HepG2 (cell line): Measurements from ENCODE around the gene DUSP7. TPM values are rescaled to one million over a fixed set of nuclear protein-coding genes. Genes with fewer than 3 reads are reported as not detected.

Experiments used
- ATAC-seq: fragments of 200-7000 bp; cut with Tn5 transposase; 3 replicates; pipeline ENCODE4 v1.9.1; 2020; ENCODE audit warnings: mild to moderate bottlenecking, moderate library complexity
- BruUV-seq: library from RNA; stranded (reverse); fragments of 400-500 nt; replicated peaks from 2 replicates; lab custom pipeline; 2021; lab: Mats Ljungman, UMichigan
- CTCF ChIA-PET: fragments of 300-600 bp; formaldehyde crosslinking; extraction: SDS; loops from one replicate; lab custom pipeline; 2021; ENCODE audit warnings: low total read pairs, inconsistent platforms, low intra/inter-chr PET ratio; lab: Yijun Ruan, JAX
- POLR2A ChIA-PET: fragments of 350-600 bp; sonication (Branson Sonifier 250); formaldehyde crosslinking; loops from one replicate; lab custom pipeline; 2020; ENCODE audit warnings: antibody characterized with exemption, inconsistent platforms; lab: Yijun Ruan, JAX
- DNase-seq: peaks from one replicate; pipeline ENCODE4 v3.0.0-alpha.2; 2015; ENCODE audit warnings: low spot score
- FAIRE-seq: peaks from 3 replicates; lab custom pipeline; 2011; peaks lifted over from hg19 to GRCh38; lab: Jason Lieb, UNC
- H2AFZ ChIP-seq: one replicate; pipeline ENCODE4 v1.6.1; 2011; ENCODE audit warnings: low read length, inconsistent platforms
- H3K27ac ChIP-seq: fragments of 300-600 bp; 3 replicates; pipeline ENCODE4 v1.8.0; 2011; ENCODE audit warnings: mixed run types, mild to moderate bottlenecking, mixed read lengths, low read length, inconsistent platforms; ENCODE audit not compliant: insufficient read depth; ENCODE audit errors: extremely low read length
- H3K27me3 ChIP-seq, 2 experiments: fragments of 200-600 bp in 1 of 2; 2 replicates in 1 of 2; 3 replicates in 1 of 2; pipeline versions ENCODE4 v1.6.0 to v1.8.0; 2011; ENCODE audit warnings: low read length in 2 of 2, mild to moderate bottlenecking in 2 of 2, moderate library complexity in 2 of 2, inconsistent platforms in 1 of 2; ENCODE audit not compliant: insufficient read depth in 2 of 2, control insufficient read depth in 1 of 2
- H3K36me3 ChIP-seq, 2 experiments: fragments of 200-600 bp in 1 of 2; replicated peaks in 1 of 2; 2 replicates in 1 of 2; 3 replicates in 1 of 2; pipeline versions ENCODE4 v1.5.1 to v1.8.0; 2011; ENCODE audit warnings: low read length in 2 of 2, inconsistent platforms in 1 of 2; ENCODE audit not compliant: insufficient read depth in 2 of 2, control insufficient read depth in 1 of 2
- H3K4me1 ChIP-seq: 2 replicates; pipeline ENCODE4 v1.5.1; 2012; ENCODE audit warnings: low read length, inconsistent platforms; ENCODE audit not compliant: insufficient read depth
- H3K4me2 ChIP-seq: 2 replicates; pipeline ENCODE4 v1.6.0; 2011; ENCODE audit warnings: low read depth, low read length, inconsistent platforms
- H3K4me3 ChIP-seq, 3 experiments: fragments of 200-600 bp in 1 of 3; sonication (generic), shearing (Covaris generic) in 1 of 3; replicated peaks in 1 of 3; 2 replicates each; pipeline ENCODE4 v1.5.1; 2011 to 2016; ENCODE audit warnings: low read length in 3 of 3, inconsistent platforms in 2 of 3, low read depth in 2 of 3, mild to moderate bottlenecking in 2 of 3, control low read depth in 1 of 3, mixed read lengths in 1 of 3; ENCODE audit not compliant: insufficient read depth in 1 of 3
- H3K79me2 ChIP-seq: one replicate; pipeline ENCODE4 v1.6.1; 2011; ENCODE audit warnings: low read length, inconsistent platforms; ENCODE audit not compliant: insufficient read depth
- H3K9ac ChIP-seq: 2 replicates; pipeline ENCODE4 v1.6.0; 2011; ENCODE audit warnings: mild to moderate bottlenecking, low read depth, low read length, inconsistent platforms; ENCODE audit not compliant: insufficient read depth
- H3K9me3 ChIP-seq: 2 replicates; pipeline ENCODE4 v1.5.1; 2012; ENCODE audit warnings: mild to moderate bottlenecking, low read length
- H4K20me1 ChIP-seq: 2 replicates; pipeline ENCODE4 v1.6.0; 2011; ENCODE audit warnings: inconsistent platforms, mild to moderate bottlenecking, low read length, moderate library complexity; ENCODE audit not compliant: insufficient read depth
- HNF4A ChIP-seq: sonication (generic); formaldehyde crosslinking; IDR thresholded peaks from 2 replicates; pipeline ENCODE4 v1.4.0; 2020; ENCODE audit warnings: missing genetic modification reagents
- HNF4G ChIP-seq, 2 experiments: sonication (generic) in 1 of 2; formaldehyde crosslinking in 1 of 2; IDR thresholded peaks; 2 replicates each; pipeline versions ENCODE4 v1.4.0 to v1.6.1; 2011 to 2020; ENCODE audit warnings: borderline replicate concordance in 2 of 2, low read depth in 2 of 2, mild to moderate bottlenecking in 2 of 2, low read length in 1 of 2, missing genetic modification reagents in 1 of 2, moderate library complexity in 1 of 2
- KDM6A ChIP-seq: IDR thresholded peaks from 2 replicates; pipeline ENCODE4 v1.6.1; 2016; ENCODE audit warnings: low read depth
- MAFK ChIP-seq, 2 experiments: IDR thresholded peaks in 1 of 2; conservative IDR thresholded peaks in 1 of 2; 2 replicates each; pipeline ENCODE4 v1.6.1; 2011; ENCODE audit warnings: improper control_type of control experiment in 2 of 2, low read length in 2 of 2
- RAD21 ChIP-seq: fragments of 450-650 bp; formaldehyde crosslinking; IDR thresholded peaks from 2 replicates; pipeline ENCODE4 v1.5.0; 2020; ENCODE audit warnings: mild to moderate bottlenecking
- SRSF9 ChIP-seq: fragments of 200-400 bp; formaldehyde crosslinking; IDR thresholded peaks from 2 replicates; pipeline ENCODE4 v1.6.1; 2018; ENCODE audit warnings: borderline replicate concordance, mild to moderate bottlenecking, low read depth, low read length; ENCODE audit not compliant: insufficient read depth, poor library complexity, severe bottlenecking
- TCF12 ChIP-seq, 2 experiments: fragments of 450-650 bp in 1 of 2; sonication (generic) in 1 of 2; formaldehyde crosslinking in 1 of 2; IDR thresholded peaks; 2 replicates each; pipeline versions ENCODE4 v1.6.1 to v1.8.0; 2017 to 2022; ENCODE audit warnings: antibody characterized with exemption in 1 of 2, mild to moderate bottlenecking in 1 of 2, missing genetic modification reagents in 1 of 2, moderate library complexity in 1 of 2
- ZFP41 ChIP-seq: sonication (generic); formaldehyde crosslinking; IDR thresholded peaks from 2 replicates; pipeline ENCODE4 v1.4.0; 2020; ENCODE audit warnings: mild to moderate bottlenecking, missing genetic modification reagents, borderline replicate concordance
- ZHX2 ChIP-seq, 2 experiments: sonication (generic) in 1 of 2; formaldehyde crosslinking in 1 of 2; IDR thresholded peaks; 2 replicates each; pipeline versions ENCODE4 v1.6.1 to v1.9.0; 2014 to 2022; ENCODE audit warnings: antibody characterized with exemption in 1 of 2, borderline replicate concordance in 1 of 2, inconsistent platforms in 1 of 2, low read depth in 1 of 2, missing genetic modification reagents in 1 of 2
- ZNF335 ChIP-seq: sonication (generic); formaldehyde crosslinking; IDR thresholded peaks from 2 replicates; pipeline ENCODE4 v1.4.0; 2020; ENCODE audit warnings: missing genetic modification reagents
- ZNF644 ChIP-seq: IDR thresholded peaks from 2 replicates; pipeline ENCODE4 v1.6.1; 2016; ENCODE audit warnings: low read depth
- WGBS: methylation state at CpG from one replicate; pipeline ENCODE4 v1.1.6; 2017; ENCODE audit warnings: low lambda C conversion rate; 5-methylcytosine and 5-hydroxymethylcytosine counted together
- in situ Hi-C: cut with HindIII; loops from 2 replicates; pipeline ENCODE4 v1.10.0; 2017; ENCODE audit warnings: low pct_unique_long_range_greater_than_20kb; ENCODE audit not compliant: extremely low pct_ligation_motif_present
- intact Hi-C: fragments of 100-400 bp; cut with micrococcal nuclease; formaldehyde crosslinking; loops from one replicate; pipeline ENCODE4 v1.10.0; 2022; ENCODE audit not compliant: unreplicated experiment
- polyA plus RNA-seq, 8 experiments: library from polyadenylated mRNA; depleted of rRNA in 3 of 8; stranded (reverse) in 7 of 8; unstranded in 1 of 8; fragments of >200 nt; fragmentation: Illumina TruSeq in 4 of 8; extraction: Trizol in 4 of 8; gene quantifications; 2 replicates each; pipeline versions ENCODE4 v1.2.1 to v1.2.3, GENCODE V29; 2011 to 2016; ENCODE audit warnings: low read depth in 4 of 8, missing spikeins in 1 of 8, mixed read lengths in 1 of 8; ENCODE audit not compliant: insufficient read depth in 1 of 8
- total RNA-seq, 5 experiments: library from RNA; depleted of rRNA; stranded (reverse); fragments of >200 nt; fragmentation: Illumina TruSeq; extraction: Trizol; gene quantifications; 2 replicates each; pipeline ENCODE4 v1.2.3, GENCODE V29; 2016; ENCODE audit warnings: low read depth in 1 of 5
- TF ChIP-seq, protein P1 (sequence below): sonication (generic); formaldehyde crosslinking; IDR thresholded peaks from 2 replicates; pipeline ENCODE4 v1.5.0; 2020; ENCODE audit warnings: mild to moderate bottlenecking, missing genetic modification reagents
- TF ChIP-seq, protein P2 (sequence below): fragments of 450-650 bp; IDR thresholded peaks from 2 replicates; pipeline ENCODE4 v1.6.1; 2017; ENCODE audit warnings: mild to moderate bottlenecking

Gene DUSP7
- total and polyA plus RNA-seq, 2 of the 13 experiments (the other 11 are each of a cell fraction or from before 2014, with no cell fraction given): 6.6 to 8.8 TPM

GRCh38 chr3:52087731-52088130 is 31.4 kb upstream of the DUSP7 start:
- H3K27me3 ChIP-seq: no peaks in the 10 kb centered on the region
- CTCF ChIA-PET: no interaction called here
- intact Hi-C loops: no loop called here
- 100% methylated on average over 1 of the region's 3 CpGs for WGBS
- no peak overlapping the region for H3K9ac ChIP-seq
- no peaks in the 10 kb centered on the region for H3K79me2 ChIP-seq
- BruUV-seq: no TSS peak
- H3K4me2 ChIP-seq: no peak overlapping the region
- H4K20me1 ChIP-seq: no peaks in the 10 kb centered on the region
- no peak overlapping the region for H3K27ac ChIP-seq
- H2AFZ ChIP-seq: no peak overlapping the region
- FAIRE-seq (no peak), ATAC-seq (peak; percentile 17; the same call in 1 of the 3 replicates), DNase-seq (no peak)
- in situ Hi-C loops: no loop called here
- H3K36me3 ChIP-seq: no peaks in the 10 kb centered on the region
- H3K4me1 ChIP-seq: peaks cover 60% of the 10 kb centered on the region
- H3K4me3 ChIP-seq: no peak overlapping the region
- H3K9me3 ChIP-seq: no peaks in the 10 kb centered on the region
- POLR2A ChIA-PET: no interaction called here
- no peak for TF ChIP-seq MAFK (conservative IDR thresholded peaks at IDR 0.05 in 1 of 2, IDR thresholded peaks at IDR 0.05 in 1 of 2; ENCODE audit: low read length in 2 of 2)
- no peak for TF ChIP-seq RAD21 (CRISPR knock-in tag)
- no peak for TF ChIP-seq ZFP41
- TF ChIP-seq TCF12 (IDR thresholded peaks at IDR 0.05): no peak
- TF ChIP-seq TCF12 (CRISPR knock-in tag; IDR thresholded peaks at IDR 0.05): no peak
- TF ChIP-seq ZNF335 (CRISPR knock-in tag): no peak
- TF ChIP-seq, protein P1, sequence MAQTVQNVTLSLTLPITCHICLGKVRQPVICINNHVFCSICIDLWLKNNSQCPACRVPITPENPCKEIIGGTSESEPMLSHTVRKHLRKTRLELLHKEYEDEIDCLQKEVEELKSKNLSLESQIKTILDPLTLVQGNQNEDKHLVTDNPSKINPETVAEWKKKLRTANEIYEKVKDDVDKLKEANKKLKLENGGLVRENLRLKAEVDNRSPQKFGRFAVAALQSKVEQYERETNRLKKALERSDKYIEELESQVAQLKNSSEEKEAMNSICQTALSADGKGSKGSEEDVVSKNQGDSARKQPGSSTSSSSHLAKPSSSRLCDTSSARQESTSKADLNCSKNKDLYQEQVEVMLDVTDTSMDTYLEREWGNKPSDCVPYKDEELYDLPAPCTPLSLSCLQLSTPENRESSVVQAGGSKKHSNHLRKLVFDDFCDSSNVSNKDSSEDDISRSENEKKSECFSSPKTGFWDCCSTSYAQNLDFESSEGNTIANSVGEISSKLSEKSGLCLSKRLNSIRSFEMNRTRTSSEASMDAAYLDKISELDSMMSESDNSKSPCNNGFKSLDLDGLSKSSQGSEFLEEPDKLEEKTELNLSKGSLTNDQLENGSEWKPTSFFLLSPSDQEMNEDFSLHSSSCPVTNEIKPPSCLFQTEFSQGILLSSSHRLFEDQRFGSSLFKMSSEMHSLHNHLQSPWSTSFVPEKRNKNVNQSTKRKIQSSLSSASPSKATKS (CRISPR knock-in tag): no peak
- peak; percentile 60 for TF ChIP-seq HNF4A (CRISPR knock-in tag)
- peak; percentile 71 for TF ChIP-seq HNF4G (IDR thresholded peaks at IDR 0.05; ENCODE audit: borderline replicate concordance, low read depth, low read length)
- TF ChIP-seq HNF4G (CRISPR knock-in tag; IDR thresholded peaks at IDR 0.05; ENCODE audit: borderline replicate concordance, low read depth): no peak
- no peak for TF ChIP-seq KDM6A (CRISPR knock-in tag)
- TF ChIP-seq ZNF644 (CRISPR knock-in tag): no peak
- no peak for TF ChIP-seq SRSF9
- TF ChIP-seq, protein P2, sequence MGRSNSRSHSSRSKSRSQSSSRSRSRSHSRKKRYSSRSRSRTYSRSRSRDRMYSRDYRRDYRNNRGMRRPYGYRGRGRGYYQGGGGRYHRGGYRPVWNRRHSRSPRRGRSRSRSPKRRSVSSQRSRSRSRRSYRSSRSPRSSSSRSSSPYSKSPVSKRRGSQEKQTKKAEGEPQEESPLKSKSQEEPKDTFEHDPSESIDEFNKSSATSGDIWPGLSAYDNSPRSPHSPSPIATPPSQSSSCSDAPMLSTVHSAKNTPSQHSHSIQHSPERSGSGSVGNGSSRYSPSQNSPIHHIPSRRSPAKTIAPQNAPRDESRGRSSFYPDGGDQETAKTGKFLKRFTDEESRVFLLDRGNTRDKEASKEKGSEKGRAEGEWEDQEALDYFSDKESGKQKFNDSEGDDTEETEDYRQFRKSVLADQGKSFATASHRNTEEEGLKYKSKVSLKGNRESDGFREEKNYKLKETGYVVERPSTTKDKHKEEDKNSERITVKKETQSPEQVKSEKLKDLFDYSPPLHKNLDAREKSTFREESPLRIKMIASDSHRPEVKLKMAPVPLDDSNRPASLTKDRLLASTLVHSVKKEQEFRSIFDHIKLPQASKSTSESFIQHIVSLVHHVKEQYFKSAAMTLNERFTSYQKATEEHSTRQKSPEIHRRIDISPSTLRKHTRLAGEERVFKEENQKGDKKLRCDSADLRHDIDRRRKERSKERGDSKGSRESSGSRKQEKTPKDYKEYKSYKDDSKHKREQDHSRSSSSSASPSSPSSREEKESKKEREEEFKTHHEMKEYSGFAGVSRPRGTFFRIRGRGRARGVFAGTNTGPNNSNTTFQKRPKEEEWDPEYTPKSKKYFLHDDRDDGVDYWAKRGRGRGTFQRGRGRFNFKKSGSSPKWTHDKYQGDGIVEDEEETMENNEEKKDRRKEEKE: no peak
- TF ChIP-seq ZHX2 (IDR thresholded peaks at IDR 0.05; ENCODE audit: low read depth): no peak
- no peak for TF ChIP-seq ZHX2 (CRISPR knock-in tag; IDR thresholded peaks at IDR 0.05; ENCODE audit: borderline replicate concordance)
